GM10266 (cell line): Measurements from ENCODE around the gene MYF6.

ENCODE experiments used
- DNase-seq: peaks from one replicate; pipeline ENCODE4 v3.0.0; 2012; ENCODE audit errors: extremely low spot score
- TF ChIP-seq, protein P1 (sequence below): IDR thresholded peaks from 2 replicates; pipeline ENCODE4 v1.5.1; 2012; ENCODE audit warnings: mild to moderate bottlenecking, low read depth; ENCODE audit not compliant: control insufficient read depth, insufficient read depth; ENCODE audit errors: missing control alignments

MYF6 gene

DNA sequence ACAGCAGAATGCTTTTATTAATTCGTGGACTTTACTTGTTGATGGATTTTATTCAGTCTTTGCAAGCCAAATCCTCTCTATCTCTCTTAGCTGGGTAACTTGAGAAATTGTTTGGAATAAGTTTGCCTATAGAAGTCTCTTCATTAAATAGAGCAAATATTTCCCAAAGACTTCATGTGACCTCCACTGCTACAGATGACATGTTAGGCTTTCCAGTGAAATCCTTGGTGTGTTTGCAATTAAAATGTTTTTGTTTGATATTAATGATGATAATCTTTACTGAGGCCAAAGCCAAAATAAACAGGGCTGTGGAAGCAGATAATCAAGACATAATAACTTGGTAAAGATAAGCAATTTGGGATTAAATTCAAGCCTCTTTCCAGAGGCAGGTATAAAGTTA is 4.4 kb downstream of the MYF6 start:
- DNase-seq: no peak
- TF ChIP-seq, protein P1, sequence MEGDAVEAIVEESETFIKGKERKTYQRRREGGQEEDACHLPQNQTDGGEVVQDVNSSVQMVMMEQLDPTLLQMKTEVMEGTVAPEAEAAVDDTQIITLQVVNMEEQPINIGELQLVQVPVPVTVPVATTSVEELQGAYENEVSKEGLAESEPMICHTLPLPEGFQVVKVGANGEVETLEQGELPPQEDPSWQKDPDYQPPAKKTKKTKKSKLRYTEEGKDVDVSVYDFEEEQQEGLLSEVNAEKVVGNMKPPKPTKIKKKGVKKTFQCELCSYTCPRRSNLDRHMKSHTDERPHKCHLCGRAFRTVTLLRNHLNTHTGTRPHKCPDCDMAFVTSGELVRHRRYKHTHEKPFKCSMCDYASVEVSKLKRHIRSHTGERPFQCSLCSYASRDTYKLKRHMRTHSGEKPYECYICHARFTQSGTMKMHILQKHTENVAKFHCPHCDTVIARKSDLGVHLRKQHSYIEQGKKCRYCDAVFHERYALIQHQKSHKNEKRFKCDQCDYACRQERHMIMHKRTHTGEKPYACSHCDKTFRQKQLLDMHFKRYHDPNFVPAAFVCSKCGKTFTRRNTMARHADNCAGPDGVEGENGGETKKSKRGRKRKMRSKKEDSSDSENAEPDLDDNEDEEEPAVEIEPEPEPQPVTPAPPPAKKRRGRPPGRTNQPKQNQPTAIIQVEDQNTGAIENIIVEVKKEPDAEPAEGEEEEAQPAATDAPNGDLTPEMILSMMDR: no peak

DNA sequence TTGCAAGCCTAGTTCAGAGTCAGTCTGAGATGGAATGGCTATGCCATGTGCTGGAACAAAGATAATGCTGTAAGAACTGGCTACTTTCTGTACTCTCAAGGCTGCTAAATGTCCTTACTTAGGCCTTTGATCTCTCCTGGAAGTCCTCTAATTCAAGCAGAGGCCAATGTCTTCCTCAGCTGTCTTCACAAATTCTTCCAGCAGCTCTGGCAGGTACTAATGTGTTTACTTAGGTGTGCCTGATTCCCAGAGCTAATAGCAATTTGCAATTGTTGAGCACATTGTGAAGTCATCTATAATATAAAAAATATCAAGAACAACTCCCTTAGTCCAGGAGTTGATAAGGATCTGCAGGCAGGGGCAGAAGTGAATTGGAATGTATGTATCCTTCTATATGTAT is 5.4 kb downstream of the MYF6 start:
- TF ChIP-seq, protein P1: no peak
- no peak for DNase-seq

DNA sequence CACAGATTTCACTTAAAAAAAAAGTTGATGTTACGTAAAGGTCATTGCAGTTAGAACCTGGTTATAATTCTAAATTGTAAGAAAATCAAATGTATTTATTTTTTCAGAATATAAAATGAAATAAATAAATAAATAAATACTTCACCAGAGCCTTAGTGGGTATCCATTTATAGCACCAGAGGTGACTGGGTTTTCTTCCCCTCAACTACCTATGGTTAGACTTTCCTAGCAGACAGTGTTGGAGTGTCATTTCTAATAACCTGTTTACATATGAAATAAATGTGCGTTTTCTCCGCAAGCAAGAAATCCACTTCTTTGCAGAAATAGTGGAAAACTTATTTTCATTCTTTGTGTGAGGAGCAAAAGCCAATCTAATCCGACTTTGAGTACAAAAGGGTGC is 6.0 kb downstream of the MYF6 start:
- no peak for DNase-seq
- TF ChIP-seq, protein P1: no peak

DNA sequence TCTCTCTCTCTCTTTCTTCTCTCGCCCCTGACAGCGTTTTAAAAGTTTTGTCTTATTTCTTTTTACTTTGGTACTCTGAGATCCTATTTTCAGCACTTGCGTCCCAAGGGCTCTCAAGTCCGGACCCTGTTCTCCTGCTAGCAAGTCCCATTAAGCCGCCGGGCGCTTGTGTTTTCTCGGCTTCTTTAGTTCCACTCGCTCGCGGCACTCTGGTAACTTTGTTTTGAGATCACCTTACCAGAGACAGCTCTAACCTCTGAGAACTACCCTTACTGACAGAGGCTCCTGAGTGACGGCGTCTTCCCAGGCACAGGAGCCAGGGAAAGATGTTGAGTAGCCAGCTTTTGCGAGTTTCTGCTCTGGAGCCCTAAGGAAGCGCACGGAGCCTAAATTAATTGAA is 6.6 kb downstream of the MYF6 start:
- no peak for DNase-seq
- TF ChIP-seq, protein P1: no peak

DNA sequence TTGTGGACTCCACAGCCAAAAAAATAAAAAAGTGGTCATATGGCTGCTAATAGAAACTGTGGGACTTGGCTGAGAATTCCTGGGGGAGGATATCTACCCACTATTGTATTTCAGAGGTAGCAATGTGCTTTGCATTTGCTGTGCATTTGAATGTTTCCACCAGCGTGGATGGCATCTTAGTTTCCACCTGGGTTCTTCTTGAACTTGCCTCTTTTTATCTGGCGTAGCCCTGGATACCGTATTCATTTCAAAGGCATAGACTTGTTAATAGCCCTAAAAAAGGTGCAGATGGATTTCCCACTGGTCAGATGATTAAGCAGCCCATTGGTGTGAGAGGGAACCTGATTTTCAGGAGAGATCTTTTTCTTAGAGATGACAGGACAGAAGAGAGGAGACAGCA is 7.4 kb downstream of the MYF6 start:
- no peak for DNase-seq
- TF ChIP-seq, protein P1: no peak

DNA sequence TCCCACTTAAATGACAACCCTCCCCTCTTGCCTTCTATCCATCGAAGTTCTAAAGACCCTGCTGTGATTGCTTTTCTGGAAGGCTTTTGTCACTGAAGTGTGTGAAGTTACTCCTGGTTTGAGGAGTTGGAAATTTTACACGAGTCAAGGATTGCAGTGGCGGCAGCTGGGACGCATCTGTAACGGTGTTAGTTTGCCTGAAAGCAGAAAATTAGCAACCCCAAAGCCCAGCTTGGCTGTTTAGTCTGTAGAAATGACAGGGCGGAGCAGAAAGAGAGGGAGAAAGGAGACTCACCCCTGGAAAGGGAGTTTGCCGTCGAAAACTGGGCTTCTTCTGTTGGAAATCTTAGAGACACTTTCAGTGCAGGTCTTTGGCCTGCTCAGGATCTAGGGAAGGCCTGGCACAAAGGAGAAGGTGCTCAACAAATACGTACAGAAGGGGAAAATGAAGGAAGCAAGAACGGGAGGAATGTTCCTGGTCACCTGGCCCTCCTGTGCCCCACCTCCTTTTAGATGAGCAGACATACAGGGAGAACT is 8.3 kb downstream of the MYF6 start:
- DNase-seq: no peak
- TF ChIP-seq, protein P1: no peak

DNA sequence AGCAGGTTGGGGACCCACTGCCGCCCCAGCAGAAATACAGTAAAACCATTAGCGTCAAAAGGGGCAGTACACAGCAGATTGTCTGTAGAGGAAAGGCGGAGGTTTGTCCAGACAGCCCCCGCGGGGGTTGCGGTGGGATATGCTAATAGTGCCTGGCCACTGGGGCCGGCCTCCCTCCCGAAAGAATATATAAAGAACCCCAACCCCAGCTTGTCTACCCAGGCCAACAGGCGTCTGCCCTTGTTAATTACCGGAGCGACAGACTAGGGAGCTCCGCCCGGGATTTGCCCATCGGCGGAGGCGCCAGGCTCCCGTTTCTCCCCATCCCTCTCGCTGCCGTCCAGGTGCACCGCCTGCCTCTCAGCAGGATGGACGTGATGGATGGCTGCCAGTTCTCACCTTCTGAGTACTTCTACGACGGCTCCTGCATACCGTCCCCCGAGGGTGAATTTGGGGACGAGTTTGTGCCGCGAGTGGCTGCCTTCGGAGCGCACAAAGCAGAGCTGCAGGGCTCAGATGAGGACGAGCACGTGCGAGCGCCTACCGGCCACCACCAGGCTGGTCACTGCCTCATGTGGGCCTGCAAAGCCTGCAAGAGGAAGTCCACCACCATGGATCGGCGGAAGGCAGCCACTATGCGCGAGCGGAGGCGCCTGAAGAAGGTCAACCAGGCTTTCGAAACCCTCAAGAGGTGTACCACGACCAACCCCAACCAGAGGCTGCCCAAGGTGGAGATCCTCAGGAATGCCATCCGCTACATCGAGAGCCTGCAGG is 9.4 kb downstream of the MYF6 start, which contains the start of gene MYF5:
TSS of gene MYF5 (plus strand) at position 217 of the 774 bp plus-strand sequence. CDS start at position 369, 152 bp downstream.
- no peak for DNase-seq
- TF ChIP-seq, protein P1: no peak
